HG03460 (cell line): ENCODE results near the gene EDDM3A.
"Not testable (repeated sequence)": the region's sequence is repeated elsewhere in the genome, so short reads cannot be mapped to it uniquely, and the experiment has no call there.

Experiments used
- ATAC-seq: cut with Tn5 transposase; IDR thresholded peaks from one replicate; pipeline ENCODE4 v1.9.1; 2021; ENCODE audit not compliant: unreplicated experiment

Gene EDDM3A

GRCh38 chr14:20745571-20746358 lies at the start of gene EDDM3A:
Gene EDDM3A (plus strand): TSS chr14:20745887. CDS start chr14:20747581, 1,694 bp downstream.
- no peak for ATAC-seq

GRCh38 chr14:20696764-20697163 lies 48.9 kb upstream of the EDDM3A start:
- no peak for ATAC-seq

GRCh38 chr14:20697273-20698017 lies 48.2 kb upstream of the EDDM3A start:
- no peak for ATAC-seq

- ATAC-seq: no peak
These were observed 47.7 kb upstream of the EDDM3A start for GRCh38 chr14:20698018-20698329.

- no peak for ATAC-seq
These were observed 46.8 kb upstream of the EDDM3A start for GRCh38 chr14:20698934-20699333.

- ATAC-seq: no peak
These were observed 45.8 kb upstream of the EDDM3A start for GRCh38 chr14:20699931-20700330.

GRCh38 chr14:20700965-20701364 lies 44.7 kb upstream of the EDDM3A start:
- not testable (repeated sequence) for ATAC-seq

- ATAC-seq: no peak
These were observed 38.9 kb upstream of the EDDM3A start for GRCh38 chr14:20706657-20707355.

GRCh38 chr14:20707622-20708021 lies 38.1 kb upstream of the EDDM3A start:
- ATAC-seq: no peak

GRCh38 chr14:20711261-20711660 lies 34.4 kb upstream of the EDDM3A start:
- no peak for ATAC-seq

- ATAC-seq: no peak
These were observed 34.0 kb upstream of the EDDM3A start for GRCh38 chr14:20711685-20712084.

GRCh38 chr14:20712904-20713303 lies 32.8 kb upstream of the EDDM3A start:
- ATAC-seq: no peak

- no peak for ATAC-seq
These were observed 31.0 kb upstream of the EDDM3A start for GRCh38 chr14:20714593-20715250.

GRCh38 chr14:20719777-20720176 lies 25.9 kb upstream of the EDDM3A start:
- no peak for ATAC-seq

GRCh38 chr14:20720741-20721140 lies 24.9 kb upstream of the EDDM3A start:
- ATAC-seq: no peak

GRCh38 chr14:20722016-20722415 lies 23.7 kb upstream of the EDDM3A start:
- ATAC-seq: no peak

GRCh38 chr14:20723488-20723887 lies 22.2 kb upstream of the EDDM3A start:
- ATAC-seq: no peak

- not testable (repeated sequence) for ATAC-seq
These were observed 19.6 kb upstream of the EDDM3A start for GRCh38 chr14:20726121-20726520.

- no peak for ATAC-seq
These were observed 19.2 kb upstream of the EDDM3A start for GRCh38 chr14:20726531-20726930.

GRCh38 chr14:20730891-20731290 lies 14.8 kb upstream of the EDDM3A start:
- ATAC-seq: no peak

GRCh38 chr14:20732477-20732876 lies 13.2 kb upstream of the EDDM3A start:
- no peak for ATAC-seq
